H1 (cell line): ENCODE results near the gene ZNF213. TPM values are rescaled to one million over a fixed set of nuclear protein-coding genes. Genes with fewer than 3 reads are reported as not detected.

Experiments
- CTCF ChIA-PET: fragments of 300-600 bp; sonication (Branson Sonifier 250); formaldehyde crosslinking; loops from one replicate; lab custom pipeline; 2021; ENCODE audit not compliant: partially characterized antibody; lab: Charles Lee
- POLR2A ChIA-PET: fragments of 300-600 bp; sonication (Branson Sonifier 250); formaldehyde crosslinking; loops from one replicate; lab custom pipeline; 2021; ENCODE audit warnings: inconsistent platforms; ENCODE audit not compliant: partially characterized antibody; lab: Charles Lee
- DNase-seq, 2 experiments: peaks; one replicate each; pipeline versions ENCODE4 v3.0.0 to v3.0.0-alpha.2; 2010 to 2022; ENCODE audit warnings: low spot score in 2 of 2, low read depth in 1 of 2, mixed read lengths in 1 of 2
- FAIRE-seq: peaks from 2 replicates; lab custom pipeline; 2011; peaks lifted over from hg19 to GRCh38; lab: Jason Lieb, UNC
- H2AFZ ChIP-seq: 2 replicates; pipeline ENCODE4 v1.8.1; 2012; ENCODE audit warnings: low read length, inconsistent platforms
- H2AK5ac ChIP-seq: 2 replicates; pipeline ENCODE4 v1.6.1; 2013; ENCODE audit warnings: low read depth, low read length
- H2BK120ac ChIP-seq: replicated peaks from 2 replicates; pipeline ENCODE3; 2013; ENCODE audit warnings: low read depth, low read length, inconsistent platforms
- H2BK12ac ChIP-seq: 2 replicates; pipeline ENCODE4 v1.6.1; 2013; ENCODE audit warnings: low read depth, low read length
- H2BK15ac ChIP-seq: 2 replicates; pipeline ENCODE4 v1.6.1; 2013; ENCODE audit warnings: low read length
- H2BK20ac ChIP-seq: 2 replicates; pipeline ENCODE4 v1.6.1; 2013; ENCODE audit warnings: low read length
- H2BK5ac ChIP-seq: 2 replicates; pipeline ENCODE4 v1.6.1; 2013; ENCODE audit warnings: low read depth, low read length
- H3K14ac ChIP-seq: 2 replicates; pipeline ENCODE4 v1.6.1; 2013; ENCODE audit warnings: inconsistent platforms; ENCODE audit not compliant: insufficient read length
- H3K18ac ChIP-seq: 2 replicates; pipeline ENCODE4 v1.6.1; 2013; ENCODE audit warnings: low read length; ENCODE audit errors: extremely low read depth
- H3K23ac ChIP-seq: 2 replicates; pipeline ENCODE4 v1.6.1; 2013; ENCODE audit warnings: inconsistent platforms; ENCODE audit not compliant: insufficient read length
- H3K23me2 ChIP-seq: 2 replicates; pipeline ENCODE4 v1.6.1; 2013; ENCODE audit warnings: low read depth, low read length
- H3K27ac ChIP-seq: 2 replicates; pipeline ENCODE4 v1.6.1; 2011; ENCODE audit warnings: low read depth, low read length, inconsistent platforms
- H3K27me3 ChIP-seq, 4 experiments: replicated peaks in 1 of 4; 1 replicate in 1 of 4; 2 replicates in 3 of 4; pipeline versions ENCODE4 v1.6.1 to v1.8.1; 2011 to 2013; ENCODE audit warnings: low read length in 3 of 4, mild to moderate bottlenecking in 3 of 4, inconsistent platforms in 2 of 4, mixed read lengths in 2 of 4, moderate library complexity in 1 of 4; ENCODE audit not compliant: control insufficient read depth in 3 of 4, insufficient read depth in 3 of 4; ENCODE audit errors: extremely low read depth in 1 of 4
- H3K36me3 ChIP-seq, 4 experiments: 2 replicates each; pipeline versions ENCODE4 v1.6.1 to v1.8.1; 2011 to 2013; ENCODE audit warnings: mild to moderate bottlenecking in 4 of 4, low read length in 3 of 4, moderate library complexity in 2 of 4, control low read depth in 1 of 4, inconsistent platforms in 1 of 4; ENCODE audit not compliant: insufficient read depth in 4 of 4, control insufficient read depth in 2 of 4
- H3K4ac ChIP-seq: replicated peaks from 2 replicates; pipeline ENCODE3; 2013; ENCODE audit warnings: low read length, low read depth, mixed read lengths, inconsistent platforms; ENCODE audit not compliant: insufficient read length
- H3K4me1 ChIP-seq, 4 experiments: replicated peaks in 1 of 4; 1 replicate in 1 of 4; 2 replicates in 3 of 4; pipeline versions ENCODE4 v1.6.1 to v1.8.1; 2011 to 2013; ENCODE audit warnings: low read length in 3 of 4, inconsistent platforms in 2 of 4, mixed read lengths in 1 of 4; ENCODE audit not compliant: insufficient read depth in 4 of 4, control insufficient read depth in 3 of 4
- H3K4me2 ChIP-seq, 2 experiments: 2 replicates each; pipeline versions ENCODE4 v1.6.1 to v1.8.1; 2011 to 2013; ENCODE audit warnings: low read depth in 2 of 2, low read length in 2 of 2, control low read depth in 1 of 2, inconsistent platforms in 1 of 2, mild to moderate bottlenecking in 1 of 2; ENCODE audit not compliant: insufficient read depth in 1 of 2
- H3K4me3 ChIP-seq, 4 experiments: fragments of 200-600, 300-600 bp in 1 of 4; sonication (generic), shearing (Covaris generic), sonication (Bioruptor Twin) in 1 of 4; 2 replicates each; pipeline versions ENCODE4 v1.5.1 to v1.8.1; 2011 to 2016; ENCODE audit warnings: low read length in 4 of 4, low read depth in 3 of 4, control low read depth in 2 of 4, inconsistent platforms in 2 of 4, mild to moderate bottlenecking in 2 of 4, mixed read lengths in 1 of 4, moderate library complexity in 1 of 4; ENCODE audit not compliant: insufficient read depth in 2 of 4; ENCODE audit errors: extremely low read depth in 1 of 4
- H3K56ac ChIP-seq: replicated peaks from 2 replicates; pipeline ENCODE3; 2013; ENCODE audit warnings: low read depth, mild to moderate bottlenecking, mixed read lengths, low read length, inconsistent platforms; ENCODE audit not compliant: insufficient read length
- H3K79me1 ChIP-seq: 2 replicates; pipeline ENCODE4 v1.6.1; 2013; ENCODE audit warnings: low read depth, low read length, control low read depth
- H3K79me2 ChIP-seq, 2 experiments: 2 replicates each; pipeline versions ENCODE4 v1.6.1 to v1.8.1; 2012 to 2013; ENCODE audit warnings: low read length in 2 of 2, mild to moderate bottlenecking in 2 of 2, inconsistent platforms in 1 of 2; ENCODE audit not compliant: insufficient read depth in 2 of 2, control insufficient read depth in 1 of 2
- H3K9ac ChIP-seq, 4 experiments: replicated peaks in 1 of 4; 1 replicate in 1 of 4; 2 replicates in 3 of 4; pipeline versions ENCODE4 v1.6.1 to v1.8.1; 2011 to 2013; ENCODE audit warnings: low read depth in 3 of 4, low read length in 3 of 4, control low read depth in 2 of 4, mild to moderate bottlenecking in 2 of 4, moderate library complexity in 2 of 4, inconsistent platforms in 1 of 4; ENCODE audit errors: extremely low read depth in 1 of 4
- H3K9me3 ChIP-seq, 2 experiments: 2 replicates each; pipeline versions ENCODE4 v1.6.1 to v1.8.1; 2012 to 2013; ENCODE audit warnings: mild to moderate bottlenecking in 2 of 2, moderate library complexity in 2 of 2, control low read depth in 1 of 2, inconsistent platforms in 1 of 2, low read depth in 1 of 2, low read length in 1 of 2, mixed read lengths in 1 of 2; ENCODE audit not compliant: insufficient read depth in 2 of 2
- H4K20me1 ChIP-seq, 2 experiments: replicated peaks in 1 of 2; 2 replicates each; pipeline versions ENCODE3 to v1.8.1; 2011 to 2013; ENCODE audit warnings: inconsistent platforms in 2 of 2, low read length in 2 of 2, mild to moderate bottlenecking in 1 of 2; ENCODE audit not compliant: insufficient read depth in 2 of 2, control insufficient read depth in 1 of 2
- H4K5ac ChIP-seq: 2 replicates; pipeline ENCODE4 v1.6.1; 2013; ENCODE audit warnings: low read length, low read depth, mixed read lengths, inconsistent platforms; ENCODE audit not compliant: insufficient read length
- H4K8ac ChIP-seq: 2 replicates; pipeline ENCODE4 v1.8.0; 2013; ENCODE audit warnings: mild to moderate bottlenecking, moderate library complexity, low read length, inconsistent platforms; ENCODE audit not compliant: insufficient read depth; ENCODE audit errors: extremely low read depth
- H4K91ac ChIP-seq: replicated peaks from 2 replicates; pipeline ENCODE3; 2013; ENCODE audit warnings: low read length, mixed read lengths, inconsistent platforms; ENCODE audit not compliant: insufficient read length
- BCL11A ChIP-seq, 2 experiments: IDR thresholded peaks; one replicate each; pipeline ENCODE4 v1.6.1; 2011; ENCODE audit warnings: low read depth in 2 of 2, low read length in 2 of 2, mild to moderate bottlenecking in 2 of 2
- CBX5 ChIP-seq: fragments of 300-800, 300-1000 bp; sonication (generic); IDR thresholded peaks from 2 replicates; pipeline ENCODE4 v1.7.1; 2016; ENCODE audit warnings: antibody characterized with exemption, low read length, low read depth
- CREB1 ChIP-seq: IDR thresholded peaks from 2 replicates; pipeline ENCODE4 v1.6.1; 2012; ENCODE audit warnings: inconsistent platforms
- EP300 ChIP-seq, 2 experiments: IDR thresholded peaks; 1 replicate in 1 of 2; 2 replicates in 1 of 2; pipeline ENCODE4 v1.6.1; 2011 to 2012; ENCODE audit warnings: low read depth in 2 of 2, low read length in 2 of 2, mild to moderate bottlenecking in 2 of 2, borderline replicate concordance in 1 of 2, inconsistent platforms in 1 of 2, moderate library complexity in 1 of 2
- HDAC2 ChIP-seq, 2 experiments: fragments of 300-600 bp in 1 of 2; sonication (generic) in 1 of 2; IDR thresholded peaks; 2 replicates each; pipeline ENCODE4 v1.6.1; 2011 to 2012; ENCODE audit warnings: low read depth in 2 of 2, low read length in 2 of 2, mild to moderate bottlenecking in 2 of 2, moderate library complexity in 2 of 2, borderline replicate concordance in 1 of 2, inconsistent platforms in 1 of 2
- NANOG ChIP-seq: IDR thresholded peaks from 2 replicates; pipeline ENCODE4 v1.6.1; 2011; ENCODE audit warnings: low read length, low read depth, mild to moderate bottlenecking, inconsistent platforms; ENCODE audit not compliant: insufficient read depth, poor library complexity, severe bottlenecking
- POLR2A ChIP-seq, 2 experiments: IDR thresholded peaks; 1 replicate in 1 of 2; 2 replicates in 1 of 2; pipeline ENCODE4 v1.6.1; 2011; ENCODE audit warnings: low read depth in 2 of 2, low read length in 2 of 2, mild to moderate bottlenecking in 2 of 2; ENCODE audit errors: control extremely low read depth in 1 of 2
- RNF2 ChIP-seq: fragments of 200-900, 300-1000 bp; sonication (generic); IDR thresholded peaks from 2 replicates; pipeline ENCODE4 v1.7.1; 2016; ENCODE audit warnings: borderline replicate concordance, low read depth, mild to moderate bottlenecking, antibody characterized with exemption, low read length; ENCODE audit not compliant: poor library complexity, severe bottlenecking; ENCODE audit errors: missing control alignments
- TCF12 ChIP-seq: IDR thresholded peaks from 2 replicates; pipeline ENCODE4 v1.6.1; 2011; ENCODE audit warnings: low read depth, mild to moderate bottlenecking, low read length
- YY1 ChIP-seq: IDR thresholded peaks from 2 replicates; pipeline ENCODE4 v1.6.1; 2011; ENCODE audit warnings: low read depth, mild to moderate bottlenecking, low read length
- WGBS, 2 experiments: shearing (Covaris generic) in 1 of 2; methylation state at CpG; one replicate each; pipeline versions ENCODE4 v1.1.6 to v1.1.7; 2013 to 2015; ENCODE audit warnings: low lambda C conversion rate in 2 of 2, mixed read lengths in 2 of 2, inconsistent platforms in 1 of 2, low coverage in 1 of 2, missing lambda C conversion rate in 1 of 2; ENCODE audit not compliant: insufficient replicate concordance in 2 of 2, insufficient coverage in 1 of 2, insufficient read length in 1 of 2; ENCODE audit errors: extremely low coverage in 1 of 2, missing lambda C conversion rate in 1 of 2; 5-methylcytosine and 5-hydroxymethylcytosine counted together
- polyA plus RNA-seq, 7 experiments: library from polyadenylated mRNA; depleted of rRNA in 3 of 7; stranded (reverse) in 5 of 7; unstranded in 2 of 7; fragments of >200 nt in 5 of 7; fragments of 200-250 nt in 2 of 7; gene quantifications; 1 replicate in 5 of 7; 2 replicates in 1 of 7; 4 replicates in 1 of 7; pipeline versions ENCODE4 v1.2.1 to v1.2.3, GENCODE V29; 2011 to 2013; ENCODE audit warnings: missing spikeins in 2 of 7, mixed read lengths in 2 of 7
- total RNA-seq: library from RNA; stranded (reverse); fragmentation: NEBNext Ultra II Directional; extraction: Animal tissue kit (Norgen Biotek cat#: 25700); gene quantifications from 2 replicates; pipeline ENCODE4 v1.2.1, GENCODE V29; 2021

Gene ZNF213
- total and polyA plus RNA-seq, 2 of the 8 experiments (the other 6 are each of a cell fraction or from before 2014, with no cell fraction given), result 1.6 to 6.9 TPM

DNA sequence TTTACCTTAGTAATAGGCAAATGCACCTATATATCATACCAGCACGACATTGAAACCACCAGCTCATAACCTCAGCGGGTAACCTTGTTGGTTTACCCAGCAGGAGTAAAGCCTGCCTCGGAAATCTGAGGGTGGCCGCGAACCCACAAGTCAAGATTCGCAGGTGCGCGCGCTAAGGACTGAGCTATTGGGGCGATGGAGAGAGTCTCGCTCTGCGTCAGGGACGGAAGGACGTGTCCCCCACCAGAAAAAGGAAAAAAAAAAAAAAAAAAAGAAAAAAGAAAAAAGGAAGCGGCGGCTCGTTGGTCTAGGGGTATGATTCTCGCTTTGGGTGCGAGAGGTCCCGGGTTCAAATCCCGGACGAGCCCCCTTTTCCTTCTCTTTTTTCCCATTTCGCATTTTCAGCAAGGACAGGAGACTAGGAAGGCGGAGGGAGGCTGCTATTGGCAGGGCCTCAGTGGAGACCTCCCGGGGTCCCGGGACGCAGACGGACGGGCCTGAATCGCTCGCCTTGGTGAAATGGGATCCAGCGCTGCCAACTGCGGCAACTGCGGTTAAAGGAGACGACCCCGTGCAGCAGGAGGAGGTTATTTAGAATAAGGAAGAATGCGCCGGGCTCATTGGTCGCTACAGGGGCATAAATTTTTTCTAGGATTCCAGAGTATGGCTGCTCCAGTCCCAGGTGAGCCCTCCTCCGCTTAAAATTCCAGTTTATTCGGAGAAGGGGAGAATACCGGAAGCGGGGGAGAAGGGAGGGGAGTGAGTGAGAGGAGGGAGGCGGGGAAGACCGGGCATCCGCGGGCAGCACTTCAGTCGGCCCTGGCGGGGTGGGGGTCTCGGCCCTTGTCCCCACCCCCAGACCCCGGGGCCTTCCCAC, 53.2 kb downstream of the ZNF213 start, which contains the start of gene OR1F1:
TSS of gene OR1F1 (plus strand) at position 407 of the 877 bp plus-strand sequence.
- Histone ChIP-seq H2BK5ac (peak within 1 kb of the TSS; percentile 88; the same call in 1 of the 2 replicates), H3K4me2 (peak within 1 kb of the TSS; percentile 97 to 98), H2AK5ac (no peak within 1 kb of the TSS), H3K27me3 (peaks cover 5 to 25% (median 22%) of the 10 kb centered on the region in 4 experiments), H4K91ac (peak within 1 kb of the TSS; percentile 73), H3K4ac (no peak within 1 kb of the TSS), H3K14ac (no peak within 1 kb of the TSS), H2AFZ (peak within 1 kb of the TSS; percentile 96), H3K23ac (no peak within 1 kb of the TSS), H3K79me2 (no peaks in the 10 kb centered on the region), H3K79me1 (no peaks in the 10 kb centered on the region), H3K56ac (peak within 1 kb of the TSS; percentile 46), H3K27ac (no peak within 1 kb of the TSS), H3K18ac (peak within 1 kb of the TSS; percentile 93), H4K5ac (no peak within 1 kb of the TSS), H4K8ac (no peak within 1 kb of the TSS; the same call in 1 of the 2 replicates), H2BK20ac (peak within 1 kb of the TSS; percentile 86; the same call in 1 of the 2 replicates), H3K36me3 (no peaks in the 10 kb centered on the region), H3K4me1 (peaks cover 0 to 5% (median 0%) of the 10 kb centered on the region in 4 experiments; a peak in 4 of 7 replicates), H3K9ac (peak within 1 kb of the TSS in 3 of 4 experiments; percentile 45 to 61 (median 55); a peak in 6 of 7 replicates), H3K4me3 (peak within 1 kb of the TSS; percentile 93 to 99 (median 94)), H2BK15ac (peak within 1 kb of the TSS; percentile 98; the same call in 1 of the 2 replicates), H2BK12ac (peak within 1 kb of the TSS; percentile 60; the same call in 1 of the 2 replicates), H3K9me3 (no peaks in the 10 kb centered on the region; a peak in 1 of 4 replicates), H4K20me1 (no peaks in the 10 kb centered on the region), H2BK120ac (peak within 1 kb of the TSS; percentile 72), H3K23me2 (peaks cover 26% of the 10 kb centered on the region)
- CTCF ChIA-PET, result interaction anchor here (0.6 to 1.4 kb wide), 6 partner anchors 8 to 39 kb away, joined by 3 to 8 read pairs (median 4); no protein-coding TSS in a partner anchor
- FAIRE-seq (peak; percentile 74), DNase-seq (peak in 1 of 2 experiments; percentile 83)
- POLR2A ChIA-PET, result interaction anchor here (1.2 to 2.3 kb wide), 4 partner anchors 14 to 95 kb away, joined by 6 to 13 read pairs (median 7); partner anchors contain the start of gene ZNF263
- WGBS, 2 experiments, result 1% methylated on average over 35 of the region's 51 CpGs; no CpG with 5 or more reads in 1 of the 2 experiments
- TF ChIP-seq NANOG, result no peak
- TF ChIP-seq YY1, result no peak
- TF ChIP-seq TCF12, result 0 out of 2 replicates have a peak, but pooled peaks have one; percentile 29
- TF ChIP-seq RNF2, result no peak
- peak; percentile 84 for TF ChIP-seq CREB1
- no peak for TF ChIP-seq BCL11A (IDR thresholded peaks at IDR 0.05; ENCODE audit: low read depth in 2 of 2, low read length in 2 of 2)
- TF ChIP-seq CBX5, result no peak
- TF ChIP-seq POLR2A (IDR thresholded peaks at IDR 0.05; ENCODE audit: control extremely low read depth in 1 of 2, low read depth in 2 of 2, low read length in 2 of 2), result no peak
- 0 out of 3 replicates have a peak, but pooled peaks of 1 of the 2 experiments have one; percentile 21 for TF ChIP-seq EP300 (IDR thresholded peaks at IDR 0.05; ENCODE audit: borderline replicate concordance in 1 of 2, low read depth in 2 of 2, low read length in 2 of 2)
- no peak for TF ChIP-seq HDAC2 (IDR thresholded peaks at IDR 0.05; ENCODE audit: borderline replicate concordance in 1 of 2, low read depth in 2 of 2, low read length in 2 of 2)
